ENCODE results near the gene HADHA.

HADHA gene

DNA sequence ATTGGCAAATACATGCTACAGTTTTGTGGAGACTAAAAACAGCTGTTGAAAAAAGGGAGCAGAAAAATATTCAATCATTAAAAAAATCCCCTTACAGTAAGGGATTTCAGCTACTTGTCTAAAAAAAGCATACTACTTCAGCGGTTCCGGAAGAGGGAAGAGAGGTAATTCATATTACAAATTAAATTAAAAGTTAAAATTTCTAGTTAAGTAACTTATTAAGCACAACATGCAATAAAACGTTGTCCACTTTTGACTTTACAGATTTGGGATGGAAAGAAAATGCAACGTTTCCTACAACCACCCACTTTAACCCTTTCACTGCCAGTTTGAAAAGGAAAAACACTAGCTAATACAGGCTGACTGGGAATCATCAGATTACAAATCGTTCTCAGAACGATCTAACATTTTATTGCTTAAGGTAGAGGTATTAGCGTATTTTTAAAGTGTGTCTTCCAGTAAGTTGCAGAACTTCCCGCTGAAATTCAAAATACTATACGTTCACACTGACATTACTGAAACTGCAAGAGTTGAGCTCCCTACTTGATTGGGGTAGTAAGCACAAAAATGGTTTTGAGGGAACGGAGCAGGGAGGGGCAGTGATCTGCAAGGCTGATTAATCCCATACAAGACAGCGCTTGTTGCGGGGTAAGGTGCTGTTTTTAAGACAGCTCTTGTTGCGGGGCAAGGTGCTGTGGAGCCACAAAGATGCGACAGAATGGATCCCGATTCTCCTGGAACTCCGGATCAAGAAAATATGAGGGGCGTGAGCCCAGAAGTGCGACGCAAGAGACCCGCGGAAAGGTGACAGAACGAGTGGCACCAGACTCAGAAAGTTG lies 743 bp downstream of the HADHA start:
- no peak for DNase-seq

GRCh38 chr2:26241928-26242436 lies 2.5 kb downstream of the HADHA start:
- no peak for DNase-seq

DNA sequence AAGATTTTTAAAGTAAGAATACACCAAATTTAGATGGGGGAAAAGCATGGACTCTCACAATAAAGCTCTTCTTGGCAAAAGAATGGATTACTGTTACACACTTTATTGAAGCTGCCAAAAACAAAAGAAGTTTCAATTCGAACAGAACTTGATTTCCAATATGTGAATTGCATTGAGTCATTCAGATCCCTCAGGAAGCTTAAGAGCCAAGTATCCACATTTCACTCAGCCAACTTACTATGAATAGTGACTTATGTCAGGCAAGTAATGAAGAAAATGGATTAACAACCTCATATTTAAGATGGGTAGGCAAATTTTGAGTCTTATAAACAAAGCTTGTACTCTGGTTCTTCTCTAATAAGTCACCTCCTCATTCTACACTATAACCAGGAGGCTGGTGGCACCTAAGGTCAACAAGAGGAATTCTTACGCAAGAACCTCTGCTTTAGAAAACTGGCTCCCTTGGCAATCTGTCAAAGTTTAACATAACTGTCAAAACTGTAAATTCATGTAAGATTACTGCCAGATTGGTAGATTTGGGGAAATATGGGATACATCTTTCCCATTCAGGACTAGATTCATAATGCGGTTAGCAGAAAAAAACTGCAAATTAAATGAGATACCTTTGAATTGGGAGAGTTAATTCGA lies 6.0 kb downstream of the HADHA start:
- no peak for DNase-seq

GRCh38 chr2:26237868-26238267 lies 6.6 kb downstream of the HADHA start:
- DNase-seq: no peak

DNA sequence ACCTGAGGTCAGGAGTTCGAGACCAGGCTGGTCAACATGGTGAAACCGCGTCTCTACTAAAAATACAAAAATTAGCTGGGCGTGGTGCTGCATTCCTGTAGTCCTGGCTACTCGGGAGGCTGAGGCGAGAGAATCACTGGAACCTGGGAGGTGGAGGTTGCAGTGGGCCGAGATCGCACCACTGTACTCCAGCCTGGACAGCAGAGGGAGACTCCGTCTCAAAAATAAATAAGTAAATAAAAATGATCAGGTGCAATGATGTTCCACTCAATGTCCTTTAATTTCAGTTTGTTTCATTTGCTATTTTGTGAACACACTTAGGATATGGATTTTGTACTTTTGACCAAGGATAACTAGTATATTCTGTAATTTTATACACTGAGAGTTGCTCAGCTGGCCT lies 9.3 kb downstream of the HADHA start:
- no peak for DNase-seq

- DNase-seq: no peak
These were observed 13.6 kb downstream of the HADHA start for GRCh38 chr2:26230806-26231205.

DNA sequence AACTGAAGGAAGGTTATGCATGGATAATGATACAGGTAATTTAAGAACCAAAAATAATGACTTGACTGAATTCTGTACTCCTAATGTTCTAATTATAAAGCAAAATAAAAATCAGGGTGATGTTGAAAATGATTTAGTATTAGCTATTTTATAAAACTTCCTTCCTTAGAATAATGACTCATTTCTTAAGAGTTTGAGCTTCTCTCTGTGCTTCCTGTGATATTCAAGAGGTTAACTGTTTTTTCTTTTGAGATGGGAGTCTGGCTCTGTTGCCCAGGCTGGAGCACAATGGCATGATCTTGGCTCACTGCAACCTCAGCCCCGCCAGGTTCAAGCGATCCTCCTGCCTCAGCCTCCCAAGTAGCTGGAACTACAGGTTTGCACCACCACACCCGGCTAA lies 14.8 kb downstream of the HADHA start:
- no peak for DNase-seq

DNA sequence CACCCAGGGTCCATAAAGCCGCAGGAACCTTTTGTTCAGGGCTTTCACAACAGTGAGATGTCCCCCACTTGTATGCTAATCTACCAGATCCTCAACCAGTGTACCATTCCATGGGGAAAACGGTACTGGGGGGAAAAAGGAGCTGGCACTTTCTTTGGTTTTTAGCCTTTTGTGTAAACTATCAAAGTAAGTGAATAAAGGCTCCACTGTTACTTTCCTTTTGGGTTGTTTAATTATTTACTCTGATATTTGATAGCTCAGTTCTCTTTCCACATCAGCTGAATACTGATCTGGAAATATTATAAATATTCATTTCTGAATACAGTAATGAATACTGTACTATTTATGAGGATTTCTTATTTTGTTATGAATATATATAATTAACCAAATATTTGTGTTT lies 20.3 kb downstream of the HADHA start:
- no peak for DNase-seq

DNA sequence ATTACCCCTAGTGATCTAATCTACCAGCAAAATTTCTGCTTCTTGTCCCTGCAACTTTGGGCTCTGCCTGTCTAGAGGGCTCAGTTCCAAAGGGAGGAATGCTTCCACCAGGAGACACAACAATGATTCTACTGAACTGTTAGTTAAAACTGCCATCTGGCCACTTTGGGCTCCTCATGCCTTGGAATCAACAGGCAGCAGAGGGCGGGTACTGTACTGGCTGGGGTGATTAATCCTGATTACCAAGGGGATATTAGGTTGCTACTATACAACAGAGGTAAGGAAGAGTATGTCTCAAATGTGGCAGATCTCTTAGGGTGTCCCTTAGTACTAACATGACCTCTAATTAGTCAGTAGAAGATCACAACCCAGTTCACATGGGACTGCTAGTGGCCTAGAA lies 21.4 kb downstream of the HADHA start:
- DNase-seq: no peak

DNA sequence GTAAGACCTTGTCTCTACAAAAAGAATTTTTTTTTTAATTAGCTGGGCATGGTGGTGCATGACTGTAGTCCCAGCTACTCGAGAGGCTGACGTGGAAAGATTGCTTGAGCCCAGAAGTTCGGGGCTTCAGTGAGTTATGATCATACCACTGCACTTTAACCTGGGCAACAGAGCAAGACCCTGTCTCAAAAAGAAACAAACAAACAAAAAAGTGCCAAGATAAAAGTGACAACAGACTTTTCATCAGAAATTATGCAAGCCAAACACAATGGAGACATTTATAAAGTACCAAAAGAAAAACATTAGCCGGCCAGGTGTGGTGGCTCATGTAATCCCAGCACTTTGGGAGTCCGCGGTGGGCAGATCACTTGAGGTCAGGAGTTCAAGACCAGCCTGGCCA lies 26.7 kb downstream of the HADHA start:
- no peak for DNase-seq

- no peak for DNase-seq
These were observed 27.8 kb downstream of the HADHA start for GRCh38 chr2:26216587-26216986.

GRCh38 chr2:26215833-26216232 lies 28.6 kb downstream of the HADHA start:
- no peak for DNase-seq

DNA sequence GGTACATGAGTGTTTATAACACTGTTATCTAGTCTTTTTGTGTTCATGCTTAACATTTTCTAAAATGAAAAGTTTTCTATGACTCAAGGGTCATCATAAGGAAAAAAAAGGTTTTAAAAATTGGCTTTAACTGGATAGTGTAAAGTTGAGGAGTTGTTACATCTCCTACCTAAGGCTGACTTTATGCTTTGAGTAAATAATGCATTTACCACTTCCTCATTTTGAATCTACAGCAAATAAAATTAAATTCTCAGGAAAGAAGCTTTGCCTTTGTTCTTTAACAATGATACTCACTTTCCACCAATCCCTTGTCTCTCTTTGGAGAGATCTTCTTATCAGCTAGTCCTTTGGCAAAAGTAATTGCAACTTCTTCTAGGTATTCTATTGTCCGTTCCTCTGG lies 29.7 kb downstream of the HADHA start:
- no peak for DNase-seq

DNA sequence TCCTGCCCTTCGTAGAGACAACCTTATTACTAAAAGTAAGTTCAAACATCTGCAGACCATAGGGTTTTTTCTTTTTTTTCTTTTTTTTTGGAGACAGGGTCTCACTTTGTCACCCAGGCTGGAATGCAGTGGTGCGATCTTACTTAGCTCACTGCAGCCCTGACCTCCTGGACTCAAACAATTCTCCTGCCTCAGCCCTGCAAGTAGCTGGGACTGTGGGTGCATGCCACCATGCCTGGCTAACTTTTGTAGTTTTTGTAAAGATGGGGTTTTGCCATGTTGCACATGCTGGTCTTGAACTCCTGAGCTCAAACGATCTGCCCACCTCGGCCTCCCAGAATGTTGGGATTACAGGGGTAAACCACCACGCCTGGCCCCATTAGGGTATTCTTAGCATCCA lies 32.4 kb downstream of the HADHA start:
- DNase-seq: no peak

- no peak for DNase-seq
These were observed 40.5 kb downstream of the HADHA start for GRCh38 chr2:26203906-26204305.

GRCh38 chr2:26202981-26203490 lies 41.4 kb downstream of the HADHA start:
- DNase-seq: no peak

DNA sequence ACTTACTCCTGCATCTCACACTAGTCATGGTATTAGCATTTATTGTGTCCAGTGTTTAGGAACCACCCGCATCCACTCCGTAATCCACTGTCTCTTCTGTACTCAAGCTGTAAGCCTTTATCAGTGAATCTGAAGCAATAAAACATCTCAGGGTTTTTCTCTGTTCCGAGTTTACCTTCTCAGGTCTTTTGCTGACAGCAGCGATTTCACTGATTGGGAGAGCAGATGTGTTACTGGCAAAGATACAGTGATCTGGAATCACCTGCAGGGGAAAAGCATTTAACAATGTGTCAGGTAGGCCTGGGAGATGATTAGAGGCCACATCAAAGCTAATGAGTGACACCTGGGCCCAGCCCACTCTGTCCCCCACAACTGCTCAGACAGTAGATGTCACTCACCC lies 46.9 kb downstream of the HADHA start:
- no peak for DNase-seq

GRCh38 chr2:26196683-26197418 lies 47.6 kb downstream of the HADHA start:
- DNase-seq: no peak

- DNase-seq: no peak
These were observed 49.1 kb downstream of the HADHA start for GRCh38 chr2:26195040-26195984.

DNA sequence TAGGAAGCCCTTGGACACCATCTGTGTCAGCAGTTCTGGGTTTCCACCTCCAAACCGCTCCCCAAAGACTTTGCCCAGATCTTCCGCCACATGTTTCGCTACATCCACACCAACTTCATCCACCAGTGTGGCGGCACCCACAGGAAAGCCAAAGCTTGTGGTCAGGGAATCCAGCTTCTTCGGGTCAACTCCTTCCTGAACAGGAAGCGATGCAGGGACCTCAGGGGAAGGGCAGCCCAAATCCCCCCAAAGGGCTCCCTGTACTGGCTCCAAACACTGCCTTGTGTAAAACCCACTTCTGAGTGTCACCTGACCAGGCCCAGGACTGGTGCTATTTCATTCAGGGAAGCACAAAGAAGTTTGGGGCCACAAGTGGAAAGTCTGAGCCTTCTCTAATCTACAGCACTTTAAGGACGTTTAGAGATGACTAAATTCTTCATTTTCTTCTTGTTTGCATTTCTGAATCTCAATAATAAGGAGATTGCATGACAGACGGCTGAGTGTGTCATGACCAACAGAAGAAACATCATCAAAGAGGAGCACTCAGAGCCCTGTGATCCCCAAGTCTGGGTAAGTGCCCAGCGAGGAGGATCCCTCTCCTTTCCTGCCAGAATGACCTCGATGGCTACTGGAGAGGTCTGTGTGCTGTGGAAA lies 50.7 kb downstream of the HADHA start:
- no peak for DNase-seq

- DNase-seq: no peak
These were observed 52.9 kb downstream of the HADHA start for GRCh38 chr2:26191316-26192159.

Data from activated gamma-delta T cell treated with Interleukin-2 at 50 U/mL for 16 hours (primary cell).